Measurements from ENCODE around the gene KIF19.

KIF19 gene

GRCh38 chr17:74354123-74354522 is 28.1 kb downstream of the KIF19 start:
- Histone ChIP-seq H3K9ac (ENCODE audit: low read length in 2 of 2) (no peak overlapping the region), H3K36me3 (ENCODE audit: control insufficient read depth in 2 of 2, insufficient read depth in 2 of 2, low read length in 2 of 2) (no peaks in the 10 kb centered on the region), H3K27me3 (ENCODE audit: control insufficient read depth in 1 of 2, insufficient read depth in 2 of 2, low read length in 2 of 2) (peaks cover 55 to 66% of the 10 kb centered on the region in 2 donors), H3K4me1 (ENCODE audit: control insufficient read depth, insufficient read depth, low read length) (peaks cover 5% of the 10 kb centered on the region), H3K27ac (ENCODE audit: low read length) (no peak overlapping the region), H3K4me3 (ENCODE audit: low read length in 2 of 2) (no peak overlapping the region), H3K9me3 (ENCODE audit: control insufficient read depth in 2 of 2, low read length in 2 of 2) (no peaks in the 10 kb centered on the region)

- H3K27me3 ChIP-seq (ENCODE audit: control insufficient read depth in 1 of 2, insufficient read depth in 2 of 2, low read length in 2 of 2) = peaks cover 54 to 67% of the 10 kb centered on the region in 2 donors
- H3K9me3 ChIP-seq (ENCODE audit: control insufficient read depth in 2 of 2, low read length in 2 of 2) = no peaks in the 10 kb centered on the region
Measured at GRCh38 chr17:74354561-74354960, 28.5 kb downstream of the KIF19 start.

GRCh38 chr17:74355065-74355464 is 29.0 kb downstream of the KIF19 start:
- Histone ChIP-seq H3K4me1 (ENCODE audit: control insufficient read depth, insufficient read depth, low read length) (peaks cover 5% of the 10 kb centered on the region), H3K4me3 (ENCODE audit: low read length in 2 of 2) (no peak overlapping the region), H3K9me3 (ENCODE audit: control insufficient read depth in 2 of 2, low read length in 2 of 2) (no peaks in the 10 kb centered on the region), H3K27ac (ENCODE audit: low read length) (no peak overlapping the region), H3K36me3 (ENCODE audit: control insufficient read depth in 2 of 2, insufficient read depth in 2 of 2, low read length in 2 of 2) (no peaks in the 10 kb centered on the region), H3K9ac (ENCODE audit: low read length in 2 of 2) (no peak overlapping the region), H3K27me3 (ENCODE audit: control insufficient read depth in 1 of 2, insufficient read depth in 2 of 2, low read length in 2 of 2) (peaks cover 59 to 72% of the 10 kb centered on the region in 2 donors)

More at GRCh38 chr17:74354561-74354960, 28.5 kb downstream of the KIF19 start:
- H3K9ac ChIP-seq (ENCODE audit: low read length in 2 of 2) = no peak overlapping the region
- no peak overlapping the region for H3K4me3 ChIP-seq (ENCODE audit: low read length in 2 of 2)
- H3K4me1 ChIP-seq (ENCODE audit: control insufficient read depth, insufficient read depth, low read length) = peaks cover 5% of the 10 kb centered on the region
- H3K36me3 ChIP-seq (ENCODE audit: control insufficient read depth in 2 of 2, insufficient read depth in 2 of 2, low read length in 2 of 2) = no peaks in the 10 kb centered on the region
- no peak overlapping the region for H3K27ac ChIP-seq (ENCODE audit: low read length)

DNA sequence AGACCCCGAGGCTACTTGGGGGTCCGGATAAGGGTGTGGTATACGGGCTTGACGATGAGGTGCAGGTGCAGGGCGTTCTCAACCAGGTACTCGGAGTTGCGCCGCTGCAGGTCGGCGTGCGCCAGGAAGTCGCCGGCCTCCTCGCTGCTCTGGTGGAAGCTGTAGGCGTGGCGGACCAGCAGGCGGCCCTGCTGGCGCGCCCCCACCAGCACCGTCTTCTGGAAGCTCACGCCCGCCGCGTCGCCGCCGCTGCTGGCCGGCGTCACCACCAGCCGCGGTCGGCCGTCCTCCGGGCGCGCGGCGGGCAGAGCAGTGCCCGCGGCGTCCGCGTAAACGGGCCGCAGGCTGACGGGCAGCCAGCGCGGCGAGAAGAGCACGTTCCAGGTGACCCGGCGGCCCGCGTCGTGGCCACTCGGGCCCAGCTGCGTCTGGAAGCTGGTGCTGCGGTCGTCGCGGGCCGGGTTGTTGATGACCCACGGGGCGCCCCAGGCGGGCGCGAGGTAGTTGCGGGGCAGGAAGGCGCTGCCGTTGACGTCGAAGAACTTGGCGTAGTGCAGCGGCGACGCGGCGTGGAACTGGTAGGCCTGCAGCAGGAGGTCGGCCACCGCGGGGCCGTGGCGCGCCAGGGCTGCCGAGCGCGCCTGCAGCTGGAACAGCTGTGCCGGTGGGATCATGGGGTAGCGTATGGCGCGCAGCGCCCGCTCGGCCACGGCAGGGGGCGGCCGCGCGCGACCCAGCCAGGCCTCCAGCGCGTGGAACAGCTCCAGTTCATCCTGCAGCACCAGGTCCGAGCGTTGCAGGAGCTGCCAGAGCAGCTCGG is 30.8 kb downstream of the KIF19 start:
- Histone ChIP-seq H3K27ac (ENCODE audit: low read length) (no peak overlapping the region), H3K4me3 (ENCODE audit: low read length in 2 of 2) (peak overlapping the region in 1 of 2 donors; percentile 22), H3K27me3 (ENCODE audit: control insufficient read depth in 1 of 2, insufficient read depth in 2 of 2, low read length in 2 of 2) (peaks cover 72 to 78% of the 10 kb centered on the region in 2 donors)

DNA sequence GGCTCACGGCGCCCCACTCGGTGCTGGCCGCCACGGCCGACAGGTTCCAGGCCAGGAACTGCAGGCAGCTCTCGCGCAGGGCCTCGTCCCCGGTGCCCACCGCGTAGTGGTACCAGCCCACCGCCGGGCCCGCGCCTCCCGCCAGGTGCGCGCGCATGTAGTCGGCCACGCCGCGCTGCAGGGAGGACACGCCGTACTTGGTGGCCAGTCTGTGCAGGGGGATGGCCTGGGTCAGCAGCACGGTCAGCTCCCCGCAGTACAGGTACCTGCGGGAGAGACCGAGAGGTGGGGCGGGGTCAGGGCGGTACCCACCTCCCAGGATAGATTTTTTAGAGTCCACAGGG is 31.4 kb downstream of the KIF19 start:
- Histone ChIP-seq H3K4me1 (ENCODE audit: control insufficient read depth, insufficient read depth, low read length) (peaks cover 14% of the 10 kb centered on the region), H3K27me3 (ENCODE audit: control insufficient read depth in 1 of 2, insufficient read depth in 2 of 2, low read length in 2 of 2) (peaks cover 75 to 78% of the 10 kb centered on the region in 2 donors), H3K36me3 (ENCODE audit: control insufficient read depth in 2 of 2, insufficient read depth in 2 of 2, low read length in 2 of 2) (no peaks in the 10 kb centered on the region), H3K9ac (ENCODE audit: low read length in 2 of 2) (no peak overlapping the region), H3K4me3 (ENCODE audit: low read length in 2 of 2) (no peak overlapping the region), H3K9me3 (ENCODE audit: control insufficient read depth in 2 of 2, low read length in 2 of 2) (no peaks in the 10 kb centered on the region), H3K27ac (ENCODE audit: low read length) (no peak overlapping the region)

More for the DNA sequence above, 30.8 kb downstream of the KIF19 start:
- Histone ChIP-seq H3K9me3 (ENCODE audit: control insufficient read depth in 2 of 2, low read length in 2 of 2) (no peaks in the 10 kb centered on the region), H3K36me3 (ENCODE audit: control insufficient read depth in 2 of 2, insufficient read depth in 2 of 2, low read length in 2 of 2) (no peaks in the 10 kb centered on the region), H3K4me1 (ENCODE audit: control insufficient read depth, insufficient read depth, low read length) (peaks cover 12% of the 10 kb centered on the region), H3K9ac (ENCODE audit: low read length in 2 of 2) (no peak overlapping the region)

DNA sequence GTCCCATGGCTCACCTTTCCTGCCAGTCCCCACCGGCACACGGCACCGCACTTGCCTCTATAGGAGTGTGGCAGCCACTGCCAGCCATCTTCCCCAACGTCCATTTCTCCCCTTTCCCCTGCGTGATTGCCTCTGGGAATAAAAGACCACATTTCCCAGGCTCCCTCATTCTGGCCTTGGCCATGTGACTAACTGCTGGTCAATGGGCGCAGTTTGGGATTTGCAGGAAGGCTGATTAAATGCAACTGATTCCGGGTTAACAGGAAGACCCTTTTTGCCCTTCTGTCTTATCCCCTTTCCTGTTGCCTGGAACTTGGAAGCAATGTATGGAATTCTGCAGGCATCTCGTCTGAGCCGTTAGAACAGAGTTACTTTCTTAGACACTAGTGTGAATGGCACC is 32.7 kb downstream of the KIF19 start:
- no peaks in the 10 kb centered on the region for H3K36me3 ChIP-seq (ENCODE audit: control insufficient read depth in 2 of 2, insufficient read depth in 2 of 2, low read length in 2 of 2)
- H3K4me3 ChIP-seq (ENCODE audit: low read length in 2 of 2) = no peak overlapping the region
- H3K27me3 ChIP-seq (ENCODE audit: control insufficient read depth in 1 of 2, insufficient read depth in 2 of 2, low read length in 2 of 2) = peaks cover 64 to 68% of the 10 kb centered on the region in 2 donors
- no peak overlapping the region for H3K9ac ChIP-seq (ENCODE audit: low read length in 2 of 2)
- peaks cover 14% of the 10 kb centered on the region for H3K4me1 ChIP-seq (ENCODE audit: control insufficient read depth, insufficient read depth, low read length)
- H3K9me3 ChIP-seq (ENCODE audit: control insufficient read depth in 2 of 2, low read length in 2 of 2) = no peaks in the 10 kb centered on the region
- no peak overlapping the region for H3K27ac ChIP-seq (ENCODE audit: low read length)

GRCh38 chr17:74359916-74360315 is 33.9 kb downstream of the KIF19 start:
- H3K9ac ChIP-seq (ENCODE audit: low read length in 2 of 2) = no peak overlapping the region
- peaks cover 57 to 59% of the 10 kb centered on the region in 2 donors for H3K27me3 ChIP-seq (ENCODE audit: control insufficient read depth in 1 of 2, insufficient read depth in 2 of 2, low read length in 2 of 2)

GRCh38 chr17:74360899-74361229 is 34.8 kb downstream of the KIF19 start:
- Histone ChIP-seq H3K27me3 (ENCODE audit: control insufficient read depth in 1 of 2, insufficient read depth in 2 of 2, low read length in 2 of 2) (peaks cover 51 to 54% of the 10 kb centered on the region in 2 donors), H3K9ac (ENCODE audit: low read length in 2 of 2) (no peak overlapping the region), H3K9me3 (ENCODE audit: control insufficient read depth in 2 of 2, low read length in 2 of 2) (no peaks in the 10 kb centered on the region), H3K36me3 (ENCODE audit: control insufficient read depth in 2 of 2, insufficient read depth in 2 of 2, low read length in 2 of 2) (no peaks in the 10 kb centered on the region), H3K4me1 (ENCODE audit: control insufficient read depth, insufficient read depth, low read length) (peaks cover 14% of the 10 kb centered on the region), H3K27ac (ENCODE audit: low read length) (no peak overlapping the region), H3K4me3 (ENCODE audit: low read length in 2 of 2) (no peak overlapping the region)

More at GRCh38 chr17:74359916-74360315, 33.9 kb downstream of the KIF19 start:
- Histone ChIP-seq H3K36me3 (ENCODE audit: control insufficient read depth in 2 of 2, insufficient read depth in 2 of 2, low read length in 2 of 2) (no peaks in the 10 kb centered on the region), H3K4me3 (ENCODE audit: low read length in 2 of 2) (no peak overlapping the region), H3K4me1 (ENCODE audit: control insufficient read depth, insufficient read depth, low read length) (peaks cover 14% of the 10 kb centered on the region), H3K9me3 (ENCODE audit: control insufficient read depth in 2 of 2, low read length in 2 of 2) (no peaks in the 10 kb centered on the region), H3K27ac (ENCODE audit: low read length) (no peak overlapping the region)

DNA sequence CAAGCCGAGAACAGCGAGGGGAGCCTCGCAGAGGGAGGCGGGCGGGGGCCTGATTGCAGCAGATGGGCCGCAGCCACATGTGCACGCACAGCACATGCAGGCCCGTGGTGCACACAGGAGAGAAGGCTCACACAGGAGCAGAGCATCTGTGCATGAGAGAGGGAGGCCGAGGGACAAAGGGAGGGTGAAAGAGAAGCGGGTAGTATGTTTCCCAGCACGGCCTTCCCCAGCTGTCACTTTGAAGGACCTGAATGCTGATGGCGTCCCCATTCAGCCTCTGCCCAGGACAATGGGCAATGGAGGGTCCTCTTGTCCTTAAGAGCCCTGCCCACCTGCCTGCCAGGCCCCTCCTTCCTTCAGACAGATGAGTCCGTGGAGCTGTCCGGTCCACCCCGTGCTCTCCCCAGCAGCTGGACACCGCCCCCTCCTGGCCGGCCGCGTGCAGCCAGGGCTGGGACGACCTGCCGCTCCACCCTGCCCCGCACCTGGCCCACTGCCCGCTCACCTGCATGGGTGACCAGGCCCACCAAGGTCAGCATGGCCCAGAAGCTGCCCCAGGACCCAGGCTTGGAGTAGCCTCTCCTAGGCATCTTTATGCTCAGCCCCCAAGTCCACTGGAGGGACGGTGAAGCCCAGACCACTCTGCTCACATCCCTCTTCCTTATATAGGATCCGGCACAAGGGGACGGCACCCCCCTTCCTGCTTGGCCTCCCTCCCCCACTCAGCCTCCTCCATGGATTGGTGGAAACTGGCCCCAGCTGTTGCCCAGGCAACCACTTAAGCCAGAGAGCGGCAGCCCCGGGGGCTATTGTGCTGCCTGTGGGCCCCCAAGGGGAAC is 35.4 kb downstream of the KIF19 start, which contains the start of gene BTBD17:
BTBD17 (minus strand) TSS at position 639 of the 839 bp plus-strand sequence; CDS start at position 590, 49 bp downstream.
- Histone ChIP-seq H3K4me3 (ENCODE audit: low read length in 2 of 2) (no peak within 1 kb of the TSS), H3K27me3 (ENCODE audit: control insufficient read depth in 1 of 2, insufficient read depth in 2 of 2, low read length in 2 of 2) (peaks cover 46 to 48% of the 10 kb centered on the region in 2 donors), H3K36me3 (ENCODE audit: control insufficient read depth in 2 of 2, insufficient read depth in 2 of 2, low read length in 2 of 2) (no peaks in the 10 kb centered on the region), H3K27ac (ENCODE audit: low read length) (no peak within 1 kb of the TSS), H3K4me1 (ENCODE audit: control insufficient read depth, insufficient read depth, low read length) (peaks cover 14% of the 10 kb centered on the region), H3K9ac (ENCODE audit: low read length in 2 of 2) (no peak within 1 kb of the TSS), H3K9me3 (ENCODE audit: control insufficient read depth in 2 of 2, low read length in 2 of 2) (no peaks in the 10 kb centered on the region)

DNA sequence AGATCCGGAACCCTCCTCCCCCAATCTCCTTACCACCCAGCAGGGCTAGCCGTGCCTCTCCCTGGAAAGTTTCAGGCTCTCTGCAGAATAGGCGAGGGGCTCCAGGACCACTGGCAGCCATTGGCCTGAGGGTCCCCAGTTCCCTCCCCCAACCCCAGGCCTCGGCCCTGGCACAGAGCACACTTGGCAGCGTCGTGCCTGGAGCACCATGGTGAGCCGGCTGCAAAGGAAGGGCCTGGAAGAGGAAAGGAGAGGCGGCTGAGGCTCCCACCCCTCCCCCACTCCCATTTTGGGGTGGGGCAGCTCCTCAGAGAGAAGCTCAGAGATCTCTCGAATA is 36.0 kb downstream of the KIF19 start:
- no peaks in the 10 kb centered on the region for H3K9me3 ChIP-seq (ENCODE audit: control insufficient read depth in 2 of 2, low read length in 2 of 2)
- no peak overlapping the region for H3K27ac ChIP-seq (ENCODE audit: low read length)
- H3K9ac ChIP-seq (ENCODE audit: low read length in 2 of 2) = no peak overlapping the region
- peaks cover 44 to 45% of the 10 kb centered on the region in 2 donors for H3K27me3 ChIP-seq (ENCODE audit: control insufficient read depth in 1 of 2, insufficient read depth in 2 of 2, low read length in 2 of 2)
- no peaks in the 10 kb centered on the region for H3K36me3 ChIP-seq (ENCODE audit: control insufficient read depth in 2 of 2, insufficient read depth in 2 of 2, low read length in 2 of 2)
- H3K4me1 ChIP-seq (ENCODE audit: control insufficient read depth, insufficient read depth, low read length) = peaks cover 13% of the 10 kb centered on the region
- no peak overlapping the region for H3K4me3 ChIP-seq (ENCODE audit: low read length in 2 of 2)

Data from stomach smooth muscle (tissue), 2 donors.